Measurements from ENCODE around the gene SMIM24. TPM values are rescaled to one million over a fixed set of nuclear protein-coding genes. Genes with fewer than 3 reads are reported as not detected.

Gene SMIM24
- total and polyA plus RNA-seq, 10 of the 15 experiments (the other 5 are each of a cell fraction or from before 2014, with no cell fraction given), result 0.14 to 0.44 (median 0.23) TPM; not detected in 4

- ChIA-PET POLR2A (interaction anchor here (0.5 to 1.2 kb wide), 2 partner anchors 207 to 306 kb away, joined by 3 read pairs; no protein-coding TSS in a partner anchor), CTCF (interaction anchor here (0.6 kb wide), 1 partner anchor 655 kb away, joined by 4 read pairs; no protein-coding TSS in a partner anchor), RAD21 (ENCODE audit: unreplicated experiment) (no interaction called here), SMC1A (ENCODE audit: uncharacterized antibody, unreplicated experiment) (no interaction called here)
- Histone ChIP-seq H4K20me1 (ENCODE audit: control insufficient read depth, insufficient read depth) (no peaks in the 10 kb centered on the region), H3K36me3 (ENCODE audit: control insufficient read depth in 2 of 2, insufficient read depth in 2 of 2, low read length in 1 of 2) (no peaks in the 10 kb centered on the region), H3K27ac (ENCODE audit: control insufficient read depth, insufficient read depth) (no peak overlapping the region), H3K4me2 (ENCODE audit: control insufficient read depth, insufficient read depth) (no peak overlapping the region), H3K27me3 (replicated peaks in 1 of 2; ENCODE audit: control insufficient read depth in 2 of 2, insufficient read depth in 2 of 2, low read length in 1 of 2) (no peaks in the 10 kb centered on the region), H3K79me2 (ENCODE audit: control insufficient read depth, insufficient read depth, low read length) (peaks cover 35% of the 10 kb centered on the region), H3K4me3 (no peak overlapping the region), H3K9ac (ENCODE audit: control insufficient read depth, insufficient read depth, low read length) (no peak overlapping the region), H3K4me1 (ENCODE audit: control insufficient read depth, insufficient read depth, low read length) (peaks cover 5% of the 10 kb centered on the region), H3K9me3 (replicated peaks; ENCODE audit: control insufficient read depth, insufficient read depth, low read length) (no peaks in the 10 kb centered on the region), H2AFZ (ENCODE audit: control insufficient read depth, low read depth, low read length) (no peak overlapping the region)
- TF ChIP-seq KLF5 (IDR thresholded peaks at IDR 0.05; ENCODE audit: partially characterized antibody) (no peak), SIX5 (IDR thresholded peaks at IDR 0.05; ENCODE audit: low read depth, low read length, severe bottlenecking) (no peak), RCOR1 (conservative IDR thresholded peaks at IDR 0.05; ENCODE audit: low read depth, low read length) (no peak), SKIL (IDR thresholded peaks at IDR 0.05; ENCODE audit: low read depth, poor library complexity, severe bottlenecking) (no peak), EZH2 (IDR thresholded peaks at IDR 0.05; ENCODE audit: borderline replicate concordance, control insufficient read depth, low read depth, low read length) (no peak), ZNF217 (IDR thresholded peaks at IDR 0.05) (no peak), E2F4 (IDR thresholded peaks at IDR 0.05; ENCODE audit: low read depth, low read length) (no peak), BACH1 (IDR thresholded peaks at IDR 0.05; ENCODE audit: borderline replicate concordance) (no peak)
- no peak for DNase-seq (ENCODE audit: low read depth, low spot score)
- intact Hi-C loops (cut with micrococcal nuclease; ENCODE audit: unreplicated experiment), result no loop called here
- ATAC-seq, result no peak
- in situ Hi-C loops (cut with MboI), result no loop called here
- BruUV-seq (replicated peaks), result no TSS peak
- FAIRE-seq, result no peak
- 81% methylated on average over 13 of the region's 13 CpGs for WGBS (ENCODE audit: insufficient coverage, insufficient replicate concordance, low lambda C conversion rate, missing lambda C conversion rate)
Measured at GRCh38 chr19:3503036-3503572, 22.8 kb upstream of the SMIM24 start.
